ENCODE measurements around the gene HIVEP3. TPM values are rescaled to one million over a fixed set of nuclear protein-coding genes. Genes with fewer than 3 reads are reported as not detected.

HIVEP3 gene
- polyA plus RNA-seq, 1 of the 3 experiments (the other 2 are of a cell fraction): 6.4 TPM

- no peaks in the 10 kb centered on the region for H3K36me3 ChIP-seq (replicated peaks in 1 of 2; ENCODE audit: control insufficient read depth in 1 of 2, insufficient read depth in 2 of 2, low read length in 1 of 2)
- CTCF ChIA-PET: interaction anchor here (1.1 to 2.1 kb wide), 7 partner anchors 9 to 364 kb away, joined by 3 to 8 read pairs (median 4); no protein-coding TSS in a partner anchor
- no peaks in the 10 kb centered on the region for H3K9me3 ChIP-seq
- H3K4me1 ChIP-seq (ENCODE audit: control insufficient read depth in 1 of 2, insufficient read depth in 2 of 2, low read depth in 1 of 2, low read length in 1 of 2): peaks cover 0 to 9% of the 10 kb centered on the region in 2 experiments; a peak in 1 of 4 replicates
- H3K4me2 ChIP-seq: no peak overlapping the region
- 97% methylated on average over 3 of the region's 5 CpGs for WGBS (ENCODE audit: low lambda C conversion rate)
- POLR2A ChIA-PET: no interaction called here
- no peak for DNase-seq
- no peak overlapping the region for H2AFZ ChIP-seq (ENCODE audit: low read depth)
- no peaks in the 10 kb centered on the region for H3K79me2 ChIP-seq (ENCODE audit: insufficient read depth)
- TF ChIP-seq EP300 (IDR thresholded peaks at IDR 0.05; ENCODE audit: borderline replicate concordance in 1 of 2, low read depth in 1 of 2, low read length in 1 of 2) (no peak), PBX3 (IDR thresholded peaks at IDR 0.05) (no peak), RAD21 (IDR thresholded peaks at IDR 0.05; ENCODE audit: low read length) (no peak), FOXJ3 (CRISPR knock-in tag; IDR thresholded peaks at IDR 0.05) (no peak), REST (IDR thresholded peaks at IDR 0.05; ENCODE audit: low read depth, low read length) (no peak), CHD2 (IDR thresholded peaks at IDR 0.05; ENCODE audit: low read length, partially characterized antibody) (no peak)
- H3K9ac ChIP-seq: no peak overlapping the region
- no peak overlapping the region for H3K27ac ChIP-seq (ENCODE audit: low read depth in 2 of 2, low read length in 1 of 2)
- no peaks in the 10 kb centered on the region for H3F3A ChIP-seq (replicated peaks; ENCODE audit: insufficient read depth)
- H3K4me3 ChIP-seq (ENCODE audit: low read depth in 2 of 2, low read length in 1 of 2): no peak overlapping the region
- no peaks in the 10 kb centered on the region for H3K27me3 ChIP-seq (ENCODE audit: insufficient read depth)
- H4K20me1 ChIP-seq (ENCODE audit: insufficient read depth): no peaks in the 10 kb centered on the region
- H3K9me2 ChIP-seq: no peaks in the 10 kb centered on the region
Observed at GRCh38 chr1:41813226-41813625, 105.5 kb downstream of the HIVEP3 start.

DNA sequence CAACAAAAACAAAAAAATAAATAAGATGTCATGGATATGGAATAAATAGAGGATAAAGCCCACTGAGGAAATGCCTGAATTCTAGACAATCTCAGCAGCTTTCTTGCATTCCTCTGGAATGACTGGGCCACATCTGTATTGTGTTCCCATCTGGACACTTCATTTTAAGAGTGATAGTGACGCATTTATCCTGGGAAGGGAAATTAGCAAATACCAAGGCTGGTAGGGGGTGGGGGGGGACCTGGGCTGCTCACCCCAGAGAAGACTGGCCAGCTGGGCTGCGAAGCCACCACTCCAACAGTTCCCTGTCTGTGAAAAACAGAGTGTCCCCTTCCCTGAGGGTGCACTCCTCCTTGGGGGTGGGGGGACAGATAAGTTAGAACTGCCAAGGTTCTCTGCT is 106.3 kb downstream of the HIVEP3 start:
- Histone ChIP-seq H3K79me2 (ENCODE audit: insufficient read depth) (no peaks in the 10 kb centered on the region), H2AFZ (ENCODE audit: low read depth) (no peak overlapping the region), H3K27ac (ENCODE audit: low read depth in 2 of 2, low read length in 1 of 2) (peak overlapping the region in 1 of 2 experiments; percentile 38; a peak in 1 of 4 replicates), H3K9me2 (no peaks in the 10 kb centered on the region), H3K9ac (no peak overlapping the region), H3K9me3 (no peaks in the 10 kb centered on the region), H3K27me3 (ENCODE audit: insufficient read depth) (no peaks in the 10 kb centered on the region), H3K4me3 (ENCODE audit: low read depth in 2 of 2, low read length in 1 of 2) (no peak overlapping the region), H3K36me3 (replicated peaks in 1 of 2; ENCODE audit: control insufficient read depth in 1 of 2, insufficient read depth in 2 of 2, low read length in 1 of 2) (no peaks in the 10 kb centered on the region), H3K4me1 (ENCODE audit: control insufficient read depth in 1 of 2, insufficient read depth in 2 of 2, low read depth in 1 of 2, low read length in 1 of 2) (peaks cover 0 to 15% of the 10 kb centered on the region in 2 experiments; a peak in 1 of 4 replicates), H4K20me1 (ENCODE audit: insufficient read depth) (no peaks in the 10 kb centered on the region), H3F3A (replicated peaks; ENCODE audit: insufficient read depth) (no peaks in the 10 kb centered on the region), H3K4me2 (no peak overlapping the region)
- TF ChIP-seq, protein P1, sequence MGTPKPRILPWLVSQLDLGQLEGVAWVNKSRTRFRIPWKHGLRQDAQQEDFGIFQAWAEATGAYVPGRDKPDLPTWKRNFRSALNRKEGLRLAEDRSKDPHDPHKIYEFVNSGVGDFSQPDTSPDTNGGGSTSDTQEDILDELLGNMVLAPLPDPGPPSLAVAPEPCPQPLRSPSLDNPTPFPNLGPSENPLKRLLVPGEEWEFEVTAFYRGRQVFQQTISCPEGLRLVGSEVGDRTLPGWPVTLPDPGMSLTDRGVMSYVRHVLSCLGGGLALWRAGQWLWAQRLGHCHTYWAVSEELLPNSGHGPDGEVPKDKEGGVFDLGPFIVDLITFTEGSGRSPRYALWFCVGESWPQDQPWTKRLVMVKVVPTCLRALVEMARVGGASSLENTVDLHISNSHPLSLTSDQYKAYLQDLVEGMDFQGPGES (IDR thresholded peaks at IDR 0.05; ENCODE audit: low read depth, low read length): no peak
- TF ChIP-seq SIN3A (IDR thresholded peaks at IDR 0.05; ENCODE audit: borderline replicate concordance, low read depth, low read length) (no peak), PBX3 (IDR thresholded peaks at IDR 0.05) (peak; percentile 45; the same call in 1 of the 2 replicates), TEAD4 (IDR thresholded peaks at IDR 0.05; ENCODE audit: borderline replicate concordance, insufficient read depth) (no peak), FOSL2 (IDR thresholded peaks at IDR 0.05; ENCODE audit: borderline replicate concordance, low read depth) (peak; percentile 40; the same call in 1 of the 2 replicates), TCF12 (IDR thresholded peaks at IDR 0.05) (peak; percentile 83), JUND (IDR thresholded peaks at IDR 0.05) (peak; percentile 40), GABPA (IDR thresholded peaks at IDR 0.05; ENCODE audit: low read depth) (no peak), CHD2 (IDR thresholded peaks at IDR 0.05; ENCODE audit: low read length, partially characterized antibody) (no peak)
- WGBS (ENCODE audit: low lambda C conversion rate): 25% methylated on average over 1 of the region's 2 CpGs
- DNase-seq: no peak
- CTCF ChIA-PET: interaction anchor here (0.6 to 2.1 kb wide), 30 partner anchors 8 to 513 kb away, joined by 3 to 9 read pairs (median 4); partner anchors contain the start of gene HIVEP3
- POLR2A ChIA-PET: no interaction called here
